Amygdala (tissue), 56 donors: Measurements from ENCODE around the gene POU2F3.
A peak's percentile ranks its signal among the peaks of the same experiment; 100 is the strongest.

Source experiments
- DNase-seq, 56 donors: peaks; one replicate each; lab custom pipeline; 2025; lab: John Stamatoyannopoulos, UW

POU2F3 gene

DNA sequence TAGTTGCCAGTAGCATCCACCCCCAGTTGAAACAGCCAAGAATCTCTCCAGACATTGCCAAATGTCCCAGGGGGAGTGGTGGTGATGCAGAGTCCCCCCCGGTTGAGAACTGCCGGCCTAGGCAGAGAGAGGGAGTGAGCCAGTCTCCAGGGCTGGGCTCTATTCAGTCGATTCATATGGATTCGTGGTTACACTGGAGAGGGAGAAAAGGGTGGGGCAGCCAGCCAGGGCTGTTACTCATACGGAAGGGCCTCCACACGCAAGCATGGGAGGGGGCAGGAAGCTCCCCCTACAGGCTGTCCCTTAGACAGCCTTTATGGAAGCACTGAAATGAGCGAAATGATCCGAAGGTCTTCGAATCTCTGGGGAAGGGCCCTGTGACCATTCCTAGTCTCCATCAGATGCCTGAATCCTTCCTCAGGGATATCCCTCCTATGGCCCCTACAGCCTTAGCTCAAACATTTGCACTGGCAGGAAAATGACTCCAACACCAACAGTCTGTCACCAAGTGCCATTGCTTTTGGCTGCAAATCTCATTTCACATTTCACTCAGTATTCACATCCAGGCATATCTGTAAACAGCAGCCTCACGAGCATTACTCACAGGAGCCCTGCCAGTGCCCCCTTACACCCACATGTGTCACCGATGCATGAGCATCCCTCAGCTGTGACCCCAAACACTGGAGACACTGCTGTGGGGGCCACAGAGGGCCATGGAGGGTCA is 66.7 kb downstream of the POU2F3 start:
- no peak for DNase-seq

DNA sequence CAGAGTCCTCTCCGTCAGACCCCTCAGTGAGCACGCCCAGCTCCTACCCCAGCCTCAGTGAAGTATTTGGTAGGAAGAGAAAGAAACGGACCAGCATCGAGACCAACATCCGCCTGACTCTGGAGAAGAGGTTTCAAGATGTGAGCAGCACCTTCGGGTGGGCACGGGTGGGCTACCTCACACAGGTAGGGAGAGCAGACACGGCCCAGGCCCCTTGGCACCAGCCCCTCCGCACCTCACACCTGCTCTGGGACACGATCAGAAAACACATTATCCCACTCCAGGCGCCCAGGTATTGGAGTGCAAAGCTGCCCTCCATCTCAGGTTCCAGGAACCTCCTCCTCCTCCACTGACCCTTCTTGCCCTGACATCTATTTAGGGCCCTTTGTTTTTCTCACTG is 67.5 kb downstream of the POU2F3 start:
- no peak for DNase-seq

DNA sequence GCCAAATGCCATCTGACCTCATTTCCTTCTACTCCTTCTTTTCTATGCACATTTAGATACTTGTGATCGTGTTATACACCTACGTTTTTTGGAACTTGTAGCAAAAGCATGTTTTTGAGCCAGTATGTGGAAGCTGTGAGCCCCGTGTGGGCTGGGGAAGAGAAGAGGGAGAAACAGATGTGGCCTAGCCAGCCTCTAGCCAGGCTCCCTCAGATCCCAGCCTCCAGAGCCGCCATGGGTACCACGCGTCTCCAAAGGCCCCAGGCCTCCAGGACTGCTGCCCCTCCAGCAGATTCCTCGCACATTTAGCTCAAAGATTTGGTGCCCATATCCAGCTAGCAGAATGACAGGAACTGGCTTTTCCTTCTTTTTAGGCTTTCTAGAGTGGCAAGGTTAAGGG is 68.1 kb downstream of the POU2F3 start:
- peak in 2 of 56 donors; percentile 22 to 29 for DNase-seq

DNA sequence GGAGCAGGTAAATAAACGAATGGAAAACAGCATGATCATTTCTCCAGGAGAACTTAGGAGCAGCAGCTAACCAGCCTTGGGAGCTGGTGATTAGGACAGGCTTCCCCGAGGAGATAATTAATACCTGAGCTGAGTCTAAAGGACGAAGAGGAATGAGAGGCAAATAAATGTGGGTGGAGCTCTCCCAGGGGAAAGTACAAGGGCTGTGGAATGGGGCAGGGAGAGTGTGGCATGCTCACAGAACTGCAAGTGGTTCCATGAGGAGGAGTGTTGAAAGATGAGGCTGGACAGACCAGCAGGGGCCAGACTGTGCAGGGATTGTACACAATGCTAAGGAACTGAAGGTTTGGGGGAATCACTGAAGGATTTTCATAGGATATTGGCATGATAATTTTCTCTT is 70.9 kb downstream of the POU2F3 start:
- no peak for DNase-seq

DNA sequence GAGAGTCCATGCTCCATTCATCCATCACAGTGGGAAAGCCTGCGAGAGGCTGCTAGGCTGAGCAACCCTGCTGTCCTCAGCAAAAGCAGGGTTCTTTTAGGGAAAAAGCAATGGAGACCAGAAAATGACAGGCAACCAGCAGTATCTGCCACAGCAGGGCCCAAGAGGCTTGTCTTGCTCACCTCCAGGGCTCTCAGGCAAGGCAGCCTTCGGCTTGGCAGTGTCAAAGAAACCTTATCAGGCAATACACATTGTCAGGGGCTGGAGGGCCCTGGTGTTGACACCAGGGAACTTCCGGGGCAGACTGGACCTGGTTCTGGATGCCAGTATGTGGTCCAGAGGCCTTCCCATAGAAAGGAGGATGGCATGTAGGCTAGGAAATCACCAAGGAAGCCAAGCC is 74.9 kb downstream of the POU2F3 start:
- no peak for DNase-seq

DNA sequence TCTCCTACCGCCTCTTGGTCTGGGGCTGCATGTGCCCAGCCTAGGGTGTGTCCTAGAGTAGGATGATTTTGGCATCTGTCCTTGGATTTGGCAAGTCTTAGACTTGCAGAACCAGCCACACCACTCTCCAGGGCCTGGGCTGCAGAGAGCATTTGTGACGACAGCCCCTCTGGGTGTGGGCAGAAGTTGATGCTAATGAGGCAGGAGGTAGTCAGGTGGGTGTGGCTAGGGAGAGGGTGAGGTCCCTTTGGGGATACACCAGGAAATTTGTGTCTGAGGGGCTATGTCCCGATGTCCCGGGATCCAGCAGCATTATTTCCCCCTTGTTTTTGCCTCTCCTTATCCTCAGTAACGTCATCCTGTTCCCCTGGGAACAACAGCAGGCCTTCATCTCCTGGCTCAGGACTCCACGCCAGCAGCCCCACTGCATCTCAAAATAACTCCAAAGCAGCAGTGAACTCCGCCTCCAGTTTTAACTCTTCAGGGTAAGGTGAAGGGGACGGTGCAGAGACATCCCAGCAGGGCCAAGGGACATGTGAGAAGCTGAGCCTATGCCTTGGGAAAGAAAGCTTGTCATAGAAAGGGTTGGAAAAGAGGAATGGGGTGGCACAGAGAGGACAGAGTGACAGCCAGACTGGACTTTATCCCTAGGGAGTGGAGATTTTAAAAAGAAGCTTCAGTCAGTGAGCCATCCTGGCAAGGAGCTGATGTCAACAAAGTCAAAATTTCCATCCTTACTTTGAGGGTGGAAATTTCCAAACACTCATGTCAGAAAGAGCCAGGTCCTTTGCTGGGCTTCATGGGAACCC is 77.1 kb downstream of the POU2F3 start:
- peak in 2 of 56 donors; percentile 11 to 31 for DNase-seq

DNA sequence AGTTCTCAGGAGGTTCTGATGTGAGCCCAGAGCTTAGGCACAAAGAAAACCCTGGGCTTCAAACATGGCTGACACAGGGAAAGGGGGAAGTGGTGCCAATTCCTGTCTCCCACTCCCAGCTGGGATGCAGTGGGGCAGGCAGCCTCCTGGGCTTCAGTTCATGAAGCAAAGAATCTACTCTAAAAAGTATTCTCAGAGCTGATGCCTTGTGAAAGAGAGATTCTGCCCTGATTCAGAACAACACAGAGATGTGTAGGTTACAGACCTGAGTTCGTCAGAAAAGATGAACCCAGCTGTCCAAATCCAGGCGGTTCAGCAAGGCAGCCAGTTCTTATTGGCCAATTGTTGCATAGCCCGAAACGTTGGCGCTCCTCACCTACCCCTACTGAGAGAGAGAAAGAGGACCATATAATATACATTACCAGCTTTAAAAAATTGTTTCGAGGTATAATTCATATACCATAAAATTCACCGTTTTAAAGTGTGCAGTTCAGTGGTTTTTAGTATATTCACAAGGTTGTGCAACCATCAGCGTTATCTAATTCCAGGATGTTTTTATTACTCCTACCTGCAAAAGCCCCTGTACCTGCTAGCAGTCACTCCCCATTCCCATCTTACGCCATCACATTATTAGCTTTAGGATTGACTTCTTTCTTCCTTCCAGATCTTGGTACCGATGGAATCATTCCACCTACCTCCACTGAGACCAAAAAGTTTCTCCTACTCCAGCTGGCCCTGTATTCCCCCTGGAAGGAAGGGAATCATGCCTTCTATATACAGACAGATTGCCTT is 77.9 kb downstream of the POU2F3 start:
- no peak for DNase-seq

DNA sequence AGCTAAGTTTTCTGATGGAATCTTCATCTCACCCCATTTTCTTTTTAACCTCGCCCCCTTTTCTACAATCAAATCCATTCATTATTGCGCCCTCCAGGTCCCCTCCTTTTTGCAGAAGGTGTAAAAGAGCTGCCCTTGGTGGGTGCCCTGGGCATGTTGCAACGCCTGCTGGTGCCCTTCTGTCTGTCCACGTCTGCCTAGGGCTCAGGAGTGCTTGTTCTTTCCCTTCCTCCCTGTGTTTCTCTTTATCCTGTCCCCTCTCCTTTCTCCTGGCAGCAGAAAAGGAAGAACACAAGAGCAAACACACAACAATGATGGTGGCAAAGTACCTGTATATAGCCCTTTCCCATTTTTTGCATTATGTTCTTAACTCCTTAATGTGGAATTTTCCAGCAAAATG is 79.0 kb downstream of the POU2F3 start:
- no peak for DNase-seq

DNA sequence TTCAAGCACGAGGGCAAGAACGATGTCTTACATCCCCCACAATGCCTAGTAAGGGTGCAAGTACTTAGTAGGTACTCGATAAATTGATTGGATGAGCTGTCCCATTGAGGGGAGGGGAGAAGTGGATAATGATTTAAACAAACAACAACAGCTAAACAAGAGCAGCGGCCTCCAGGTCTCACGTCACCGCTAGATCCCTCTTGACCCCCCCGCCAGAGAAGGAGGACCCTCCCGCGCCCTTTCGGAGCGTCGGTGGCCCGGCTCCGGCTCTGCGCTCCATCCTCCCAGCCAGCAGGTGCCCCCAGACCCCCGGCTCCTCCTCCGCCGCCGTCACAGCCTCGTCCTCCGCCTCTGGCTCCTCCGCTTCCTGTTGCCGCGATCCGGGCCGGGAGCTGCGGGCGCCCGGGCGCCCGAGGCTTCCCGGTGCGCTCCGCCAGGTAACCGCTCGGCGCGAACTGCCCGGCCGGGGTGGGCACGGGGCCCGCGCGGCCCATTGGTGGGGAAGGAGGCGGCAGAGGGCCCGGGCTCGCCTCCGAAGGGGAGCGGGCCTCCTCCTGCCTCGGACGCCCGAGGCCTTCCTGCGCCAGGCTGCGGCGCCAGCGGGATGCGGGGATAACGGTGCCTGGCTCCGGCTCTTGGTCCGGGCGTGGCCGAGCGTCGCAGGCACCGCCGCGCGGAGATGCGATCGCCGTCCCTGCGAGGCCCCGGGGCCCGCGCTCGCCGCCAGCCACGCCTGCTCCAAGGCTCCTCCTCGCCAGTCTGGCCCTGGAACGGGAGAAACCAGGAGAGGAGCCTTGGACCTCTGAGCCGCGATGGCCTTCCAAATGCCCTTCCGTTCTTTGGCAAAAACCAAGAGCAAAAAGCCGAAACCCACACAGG is 85.2 kb downstream of the POU2F3 start, which contains the start of gene TLCD5:
Gene TLCD5 (plus strand): TSS at position 368 of the 879 bp plus-strand sequence. CDS start 2,143 bp downstream, outside the sequence.
- peak in 43 of 56 donors; percentile 26 to 74 (median 57) for DNase-seq

DNA sequence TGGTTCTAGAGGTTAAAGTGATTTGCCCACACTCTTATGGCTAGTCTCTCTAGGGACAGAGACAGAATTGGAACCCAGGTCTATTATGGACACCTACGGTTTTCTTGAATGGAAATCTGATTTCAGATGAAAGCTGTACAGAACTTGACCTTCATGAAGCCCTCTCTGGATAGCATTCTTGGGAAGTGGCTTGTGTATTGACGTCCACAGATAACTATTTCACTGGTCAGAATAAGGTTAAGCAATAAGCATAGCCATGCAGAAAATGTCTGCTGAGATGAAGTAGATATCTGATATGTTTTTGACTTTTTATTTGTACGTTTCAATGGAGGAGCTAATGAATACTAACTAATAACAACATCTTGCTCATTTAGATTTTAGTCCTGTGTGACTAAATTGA is 86.3 kb downstream of the POU2F3 start:
- no peak for DNase-seq

DNA sequence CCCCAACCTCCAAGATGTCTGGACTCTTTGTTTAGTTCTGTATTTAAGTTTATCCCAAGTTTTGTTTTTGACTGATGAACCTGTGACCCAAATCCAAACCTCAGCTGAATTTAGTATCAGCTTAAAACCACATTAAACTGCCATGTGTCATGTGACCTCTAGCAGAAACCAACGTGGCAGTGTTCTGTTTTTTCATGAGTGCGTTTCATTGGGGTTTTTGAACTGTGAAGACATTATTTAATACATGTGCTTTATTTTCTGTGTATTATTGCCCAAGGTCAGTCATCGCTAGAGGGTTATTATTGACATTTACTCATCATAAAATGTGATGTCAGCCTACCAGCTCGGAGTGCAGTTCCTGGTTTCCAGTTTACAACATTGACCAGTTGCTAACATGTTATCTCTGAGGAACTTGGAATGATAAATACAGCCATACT is 86.9 kb downstream of the POU2F3 start:
- DNase-seq, result no peak

DNA sequence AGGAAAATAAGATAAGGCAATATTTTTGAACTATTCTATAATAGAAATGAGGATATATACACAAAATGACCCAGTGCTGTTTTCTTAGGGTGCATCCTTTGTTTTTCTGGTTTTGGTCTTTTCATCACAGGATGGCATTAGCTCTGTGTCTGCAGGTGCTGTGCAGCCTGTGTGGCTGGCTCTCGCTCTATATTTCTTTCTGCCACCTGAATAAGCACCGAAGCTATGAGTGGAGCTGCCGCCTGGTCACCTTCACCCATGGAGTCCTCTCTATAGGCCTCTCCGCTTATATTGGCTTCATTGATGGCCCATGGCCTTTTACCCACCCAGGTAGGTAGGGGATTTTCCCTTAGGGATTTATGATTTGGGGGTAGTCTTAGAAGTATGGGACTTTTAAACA is 87.4 kb downstream of the POU2F3 start:
- no peak for DNase-seq

DNA sequence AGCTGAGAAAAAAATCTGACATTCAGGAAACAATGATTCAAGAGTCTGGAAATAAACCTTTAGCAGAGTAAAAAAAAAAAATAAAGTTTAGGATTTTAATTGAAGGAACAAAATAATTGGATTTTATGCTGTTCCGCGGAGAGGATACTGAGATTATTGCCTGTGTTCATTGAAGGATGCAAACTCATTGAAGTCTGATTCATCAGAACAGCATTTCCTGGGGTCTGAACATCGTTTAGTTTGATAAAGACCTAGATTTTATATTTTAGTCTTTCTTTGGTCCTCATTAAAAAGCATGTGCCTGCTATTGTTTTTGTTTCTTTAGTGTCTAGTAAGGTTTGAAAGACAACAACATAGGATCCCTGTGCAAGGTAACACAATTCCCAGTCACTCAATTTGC is 89.6 kb downstream of the POU2F3 start:
- no peak for DNase-seq

DNA sequence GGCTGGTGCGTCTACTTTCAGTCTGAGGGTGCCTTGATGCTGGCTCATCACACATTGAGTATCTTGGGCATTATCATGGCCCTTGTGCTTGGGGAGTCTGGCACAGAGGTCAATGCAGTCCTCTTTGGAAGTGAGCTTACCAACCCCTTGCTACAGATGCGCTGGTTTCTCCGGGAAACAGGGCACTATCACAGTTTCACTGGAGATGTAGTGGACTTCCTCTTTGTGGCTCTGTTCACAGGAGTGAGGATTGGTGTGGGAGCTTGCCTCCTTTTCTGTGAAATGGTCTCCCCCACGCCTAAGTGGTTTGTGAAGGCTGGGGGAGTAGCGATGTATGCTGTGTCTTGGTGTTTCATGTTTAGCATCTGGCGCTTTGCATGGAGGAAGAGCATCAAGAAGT is 90.1 kb downstream of the POU2F3 start:
- no peak for DNase-seq

DNA sequence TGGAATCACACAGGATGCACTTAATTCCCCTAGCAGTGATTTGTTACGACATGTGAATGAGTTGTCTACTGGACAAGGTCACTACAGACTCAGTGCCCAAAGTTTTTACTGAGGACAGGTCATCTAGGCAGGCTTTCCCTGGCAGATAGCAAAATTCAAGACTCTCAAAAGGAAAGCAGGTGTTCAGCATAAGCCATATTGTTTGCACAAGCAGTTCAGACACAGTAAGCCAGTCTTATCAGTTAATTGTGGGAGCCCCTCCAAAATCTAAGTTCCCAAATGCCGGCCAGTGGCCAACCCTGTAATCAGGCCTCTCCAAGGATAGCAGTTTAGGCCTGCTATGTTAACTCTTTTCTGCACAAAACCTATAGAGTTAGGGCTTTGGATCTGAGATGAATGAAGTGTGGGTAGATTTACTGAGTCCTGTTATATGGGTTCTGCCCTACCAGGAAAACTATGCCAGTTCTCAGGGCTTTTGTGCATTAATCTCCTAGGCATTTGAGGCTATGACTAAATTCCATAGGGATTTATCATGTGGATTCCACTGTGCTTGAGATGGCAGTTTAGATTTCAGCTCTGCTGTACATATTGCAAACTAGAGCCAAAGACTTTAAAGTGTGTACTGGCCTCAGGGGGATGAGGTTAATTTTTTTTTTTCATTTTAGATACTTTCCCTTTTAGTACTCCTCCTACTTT is 91.5 kb downstream of the POU2F3 start:
- DNase-seq, result no peak

DNA sequence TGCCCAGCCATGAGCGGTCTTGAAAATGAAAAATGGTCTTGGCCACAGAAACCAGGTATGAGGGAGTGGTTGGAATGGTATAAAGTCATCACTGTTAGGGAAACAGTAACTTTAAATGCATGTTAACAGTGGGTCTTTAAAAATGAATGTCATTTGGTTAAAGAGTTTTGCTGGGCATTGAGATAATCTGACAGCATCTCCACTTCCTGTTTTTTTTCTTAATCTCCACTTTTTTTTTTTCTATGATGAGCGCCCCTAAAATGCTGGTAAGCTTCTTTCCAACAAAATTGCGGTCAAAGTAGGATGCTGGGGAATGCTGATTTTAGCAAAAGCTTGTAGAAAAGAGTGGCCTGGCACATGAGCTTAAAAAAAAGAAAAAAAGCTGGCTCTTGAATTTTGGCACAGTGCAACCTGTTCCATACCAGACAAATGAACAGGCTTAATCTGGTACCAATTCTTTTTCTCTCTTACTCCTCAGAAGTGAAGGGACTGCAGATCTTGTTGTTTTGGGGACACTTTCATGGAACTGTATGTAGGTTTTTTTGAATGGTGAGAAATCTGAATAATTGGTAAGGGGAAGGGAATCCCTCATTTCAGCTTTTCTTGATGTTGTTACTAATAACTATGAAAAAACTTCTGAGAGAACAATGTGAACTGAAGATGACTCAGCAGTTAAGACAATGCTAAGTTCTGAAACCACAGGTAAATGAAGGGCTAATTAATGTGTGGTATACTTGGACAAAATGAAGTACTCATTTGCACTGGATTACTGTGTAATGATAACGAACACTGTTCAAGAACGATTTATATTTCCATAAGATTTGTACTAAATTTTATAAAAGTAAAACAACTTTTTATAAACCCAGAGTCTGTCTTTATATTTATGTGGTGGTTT is 93.1 kb downstream of the POU2F3 start:
- no peak for DNase-seq

DNA sequence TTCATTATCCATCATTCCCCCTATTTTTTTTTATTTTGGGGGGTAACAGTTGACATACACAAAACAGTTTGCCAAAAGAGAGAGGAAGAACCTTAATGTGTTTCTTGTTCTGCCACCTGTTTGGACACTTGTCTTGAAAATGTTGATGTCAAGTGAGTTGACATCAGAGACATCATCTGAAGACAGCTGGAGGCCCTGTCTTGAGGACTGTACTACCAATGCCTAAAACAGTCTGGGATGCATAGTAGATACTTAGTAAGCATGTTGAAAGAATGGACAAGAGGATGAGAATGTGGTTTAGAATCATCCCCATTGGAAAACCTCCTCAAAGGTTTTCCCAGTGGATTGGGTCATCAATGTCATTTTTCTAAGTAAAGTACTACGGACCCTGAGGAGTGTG is 93.9 kb downstream of the POU2F3 start:
- DNase-seq, result no peak

DNA sequence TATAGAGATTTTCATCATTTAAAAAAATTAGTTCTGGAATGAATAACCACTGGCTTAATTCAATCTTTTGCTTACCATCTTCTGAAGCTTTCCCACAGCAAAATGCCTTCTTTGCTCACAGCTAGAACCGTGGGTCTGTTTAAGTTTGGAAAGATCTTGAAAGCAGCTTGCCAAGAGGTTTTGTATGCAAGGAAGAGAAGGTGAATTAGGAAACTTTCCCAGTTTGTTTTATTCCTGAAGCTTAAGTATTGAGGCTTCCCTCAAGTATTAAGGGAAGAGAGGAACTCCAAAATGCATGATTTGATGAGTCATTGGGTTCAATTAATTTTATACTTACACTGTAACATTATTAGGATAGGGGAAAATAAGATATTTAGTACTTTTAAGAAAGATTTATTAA is 94.4 kb downstream of the POU2F3 start:
- DNase-seq, result no peak
